Cardiac fibroblast (primary cell): ENCODE measurements around the gene EVC.

ENCODE experiments used
- DNase-seq, 2 donors: peaks; one replicate each; pipeline versions ENCODE4 v3.0.0 to v3.0.0-alpha.2; 2010; ENCODE audit warnings: low read depth in 2 of 2
- H3K4me3 ChIP-seq, 2 donors: replicated peaks in 1 of 2; 1 replicate in 1 of 2; 2 replicates in 1 of 2; pipeline ENCODE4 v1.5.1; 2011; ENCODE audit warnings: low read depth in 2 of 2, low read length in 2 of 2, mild to moderate bottlenecking in 2 of 2, moderate library complexity in 1 of 2
- CTCF ChIP-seq: IDR thresholded peaks from one replicate; pipeline ENCODE4 v1.5.1; 2011; ENCODE audit warnings: low read depth, mild to moderate bottlenecking, low read length, inconsistent platforms

EVC gene

GRCh38 chr4:5712517-5712916, 1.5 kb downstream of the EVC start:
- TF ChIP-seq CTCF = no peak
- peak; percentile 38 to 78 for DNase-seq
- H3K4me3 ChIP-seq = peak overlapping the region; percentile 57 to 72

- no peak for DNase-seq
- TF ChIP-seq CTCF = no peak
- H3K4me3 ChIP-seq = peak overlapping the region; percentile 57 to 72
Measured at GRCh38 chr4:5712931-5713330, 1.9 kb downstream of the EVC start.

GRCh38 chr4:5713861-5714260, 2.9 kb downstream of the EVC start:
- no peak for TF ChIP-seq CTCF
- H3K4me3 ChIP-seq = no peak overlapping the region
- DNase-seq = no peak

GRCh38 chr4:5715357-5715756, 4.4 kb downstream of the EVC start:
- no peak overlapping the region for H3K4me3 ChIP-seq
- TF ChIP-seq CTCF = no peak
- no peak for DNase-seq

GRCh38 chr4:5716391-5716790, 5.4 kb downstream of the EVC start:
- DNase-seq = no peak
- no peak for TF ChIP-seq CTCF
- H3K4me3 ChIP-seq = no peak overlapping the region

GRCh38 chr4:5717449-5718158, 6.6 kb downstream of the EVC start:
- H3K4me3 ChIP-seq = no peak overlapping the region
- DNase-seq = no peak
- no peak for TF ChIP-seq CTCF

GRCh38 chr4:5718411-5718810, 7.4 kb downstream of the EVC start:
- no peak for TF ChIP-seq CTCF
- DNase-seq = no peak
- no peak overlapping the region for H3K4me3 ChIP-seq
